HepG2 (cell line): ENCODE data around the gene THRA. TPM values are rescaled to one million over a fixed set of nuclear protein-coding genes. Genes with fewer than 3 reads are reported as not detected.

ENCODE experiments used
- BHLHE40 ChIP-seq: IDR thresholded peaks from 2 replicates; pipeline ENCODE4 v1.6.1; 2011; ENCODE audit warnings: low read length, improper control_type of control experiment
- GABPA ChIP-seq, 2 experiments: IDR thresholded peaks; 2 replicates each; pipeline ENCODE4 v1.6.1; 2011 to 2016; ENCODE audit warnings: low read depth in 2 of 2, low read length in 1 of 2, missing biosample characterization in 1 of 2, missing genetic modification characterization in 1 of 2
- GATA4 ChIP-seq: sonication (generic); IDR thresholded peaks from 2 replicates; pipeline ENCODE4 v1.6.1; 2016; ENCODE audit warnings: antibody characterized with exemption, low read depth, borderline replicate concordance
- HHEX ChIP-seq: IDR thresholded peaks from 2 replicates; pipeline ENCODE4 v1.6.1; 2016; ENCODE audit warnings: control low read depth
- IRF9 ChIP-seq: sonication (generic); formaldehyde crosslinking; IDR thresholded peaks from 2 replicates; pipeline ENCODE4 v1.8.0; 2022; ENCODE audit warnings: missing genetic modification reagents, mild to moderate bottlenecking, borderline replicate concordance
- MYNN ChIP-seq: sonication (generic); formaldehyde crosslinking; IDR thresholded peaks from 2 replicates; pipeline ENCODE4 v1.4.0; 2020; ENCODE audit warnings: mild to moderate bottlenecking, low read depth, missing genetic modification reagents
- NR2F6 ChIP-seq, 2 experiments: IDR thresholded peaks; 2 replicates each; pipeline ENCODE4 v1.6.1; 2016; ENCODE audit warnings: antibody characterized with exemption in 1 of 2, mild to moderate bottlenecking in 1 of 2
- SAFB2 ChIP-seq: sonication (generic); formaldehyde crosslinking; IDR thresholded peaks from 2 replicates; pipeline ENCODE4 v1.5.1; 2020; ENCODE audit warnings: missing genetic modification reagents, low read depth, mild to moderate bottlenecking, borderline replicate concordance
- TSC22D2 ChIP-seq: sonication (generic); formaldehyde crosslinking; IDR thresholded peaks from 2 replicates; pipeline ENCODE4 v1.5.1; 2020; ENCODE audit warnings: missing genetic modification reagents, mild to moderate bottlenecking, borderline replicate concordance
- YY1 ChIP-seq: IDR thresholded peaks from 2 replicates; pipeline ENCODE4 v1.6.1; 2011; ENCODE audit warnings: low read length, low read depth, moderate library complexity, mild to moderate bottlenecking; ENCODE audit not compliant: insufficient read depth, insufficient replicate concordance
- ZFX ChIP-seq: sonication (generic); formaldehyde crosslinking; IDR thresholded peaks from 2 replicates; pipeline ENCODE4 v1.4.0; 2020; ENCODE audit warnings: mild to moderate bottlenecking, low read depth, missing genetic modification reagents, moderate library complexity
- ZNF235 ChIP-seq: sonication (generic); formaldehyde crosslinking; IDR thresholded peaks from 2 replicates; pipeline ENCODE4 v1.8.1; 2023; ENCODE audit warnings: mild to moderate bottlenecking, missing genetic modification reagents, borderline replicate concordance
- ZNF296 ChIP-seq: sonication (generic); formaldehyde crosslinking; conservative IDR thresholded peaks from 2 replicates; pipeline ENCODE4 v1.5.0; 2020; ENCODE audit warnings: mild to moderate bottlenecking, missing genetic modification reagents
- ZNF543 ChIP-seq: sonication (generic); formaldehyde crosslinking; IDR thresholded peaks from 2 replicates; pipeline ENCODE4 v1.4.0; 2020; ENCODE audit warnings: mild to moderate bottlenecking, missing genetic modification reagents
- ZSCAN20 ChIP-seq: sonication (generic); formaldehyde crosslinking; IDR thresholded peaks from 2 replicates; pipeline ENCODE4 v1.4.0; 2020; ENCODE audit warnings: missing genetic modification reagents, mild to moderate bottlenecking, borderline replicate concordance
- ZSCAN21 ChIP-seq: sonication (generic); formaldehyde crosslinking; IDR thresholded peaks from 2 replicates; pipeline ENCODE4 v1.8.0; 2022; ENCODE audit warnings: mild to moderate bottlenecking, missing genetic modification reagents, moderate library complexity, borderline replicate concordance
- polyA plus RNA-seq, 8 experiments: library from polyadenylated mRNA; depleted of rRNA in 3 of 8; stranded (reverse) in 7 of 8; unstranded in 1 of 8; fragments of >200 nt; fragmentation: Illumina TruSeq in 4 of 8; extraction: Trizol in 4 of 8; gene quantifications; 2 replicates each; pipeline versions ENCODE4 v1.2.1 to v1.2.3, GENCODE V29; 2011 to 2016; ENCODE audit warnings: low read depth in 4 of 8, missing spikeins in 1 of 8, mixed read lengths in 1 of 8; ENCODE audit not compliant: insufficient read depth in 1 of 8
- total RNA-seq, 5 experiments: library from RNA; depleted of rRNA; stranded (reverse); fragments of >200 nt; fragmentation: Illumina TruSeq; extraction: Trizol; gene quantifications; 2 replicates each; pipeline ENCODE4 v1.2.3, GENCODE V29; 2016; ENCODE audit warnings: low read depth in 1 of 5
- TF ChIP-seq, protein P1 (sequence below): sonication (generic); formaldehyde crosslinking; IDR thresholded peaks from 2 replicates; pipeline ENCODE4 v1.4.0; 2020; ENCODE audit warnings: missing genetic modification reagents, borderline replicate concordance
- TF ChIP-seq, protein P2 (sequence below): sonication (generic); formaldehyde crosslinking; IDR thresholded peaks from 2 replicates; pipeline ENCODE4 v1.8.0; 2022; ENCODE audit warnings: low read depth, missing genetic modification reagents
- TF ChIP-seq, protein P3 (sequence below): IDR thresholded peaks from 2 replicates; pipeline ENCODE4 v1.6.1; 2016; ENCODE audit warnings: mild to moderate bottlenecking

The THRA gene
- total and polyA plus RNA-seq, 2 of the 13 experiments (the other 11 are each of a cell fraction or from before 2014, with no cell fraction given): 8.0 to 9.9 TPM

DNA sequence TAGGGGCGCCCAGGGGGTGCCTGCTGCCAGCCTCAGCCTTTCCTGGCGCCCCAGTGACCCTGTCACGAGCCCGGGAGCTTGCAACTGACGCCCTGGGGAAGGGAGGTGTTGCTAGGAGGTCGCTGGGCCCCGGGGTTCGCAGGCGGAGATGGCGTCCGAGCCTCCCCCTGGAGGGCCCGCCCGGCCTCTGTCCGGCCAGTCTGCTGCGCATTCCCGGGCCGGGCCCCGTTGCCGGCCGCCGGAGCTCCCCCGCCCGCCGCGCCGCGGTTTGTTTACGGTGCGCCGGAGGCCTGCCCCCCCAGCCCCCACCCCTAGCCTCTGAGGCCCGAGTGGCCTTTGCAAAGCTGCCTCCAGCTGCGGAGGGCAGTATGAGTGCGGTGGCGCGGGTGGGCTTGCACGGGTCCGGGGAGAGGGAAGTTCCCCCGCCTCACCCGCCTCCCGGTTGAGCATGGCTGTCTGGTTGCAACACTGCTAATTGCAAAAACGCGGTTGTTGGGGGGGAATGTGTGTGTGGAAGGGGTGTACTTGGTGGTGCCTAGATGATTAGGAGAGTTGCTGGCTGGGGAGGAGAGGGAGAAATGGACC lies 514 bp downstream of the THRA start (continued):
- TF ChIP-seq, protein P1, sequence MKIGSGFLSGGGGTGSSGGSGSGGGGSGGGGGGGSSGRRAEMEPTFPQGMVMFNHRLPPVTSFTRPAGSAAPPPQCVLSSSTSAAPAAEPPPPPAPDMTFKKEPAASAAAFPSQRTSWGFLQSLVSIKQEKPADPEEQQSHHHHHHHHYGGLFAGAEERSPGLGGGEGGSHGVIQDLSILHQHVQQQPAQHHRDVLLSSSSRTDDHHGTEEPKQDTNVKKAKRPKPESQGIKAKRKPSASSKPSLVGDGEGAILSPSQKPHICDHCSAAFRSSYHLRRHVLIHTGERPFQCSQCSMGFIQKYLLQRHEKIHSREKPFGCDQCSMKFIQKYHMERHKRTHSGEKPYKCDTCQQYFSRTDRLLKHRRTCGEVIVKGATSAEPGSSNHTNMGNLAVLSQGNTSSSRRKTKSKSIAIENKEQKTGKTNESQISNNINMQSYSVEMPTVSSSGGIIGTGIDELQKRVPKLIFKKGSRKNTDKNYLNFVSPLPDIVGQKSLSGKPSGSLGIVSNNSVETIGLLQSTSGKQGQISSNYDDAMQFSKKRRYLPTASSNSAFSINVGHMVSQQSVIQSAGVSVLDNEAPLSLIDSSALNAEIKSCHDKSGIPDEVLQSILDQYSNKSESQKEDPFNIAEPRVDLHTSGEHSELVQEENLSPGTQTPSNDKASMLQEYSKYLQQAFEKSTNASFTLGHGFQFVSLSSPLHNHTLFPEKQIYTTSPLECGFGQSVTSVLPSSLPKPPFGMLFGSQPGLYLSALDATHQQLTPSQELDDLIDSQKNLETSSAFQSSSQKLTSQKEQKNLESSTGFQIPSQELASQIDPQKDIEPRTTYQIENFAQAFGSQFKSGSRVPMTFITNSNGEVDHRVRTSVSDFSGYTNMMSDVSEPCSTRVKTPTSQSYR (CRISPR knock-in tag): peak; percentile 50; the same call in 1 of the 2 replicates
- TF ChIP-seq GATA4: 0 out of 2 replicates have a peak, but pooled peaks have one; percentile 20
- peak; percentile 71 for TF ChIP-seq SAFB2 (CRISPR knock-in tag)
- peak; percentile 75 for TF ChIP-seq YY1
- TF ChIP-seq TSC22D2 (CRISPR knock-in tag): no peak
- TF ChIP-seq, protein P2, sequence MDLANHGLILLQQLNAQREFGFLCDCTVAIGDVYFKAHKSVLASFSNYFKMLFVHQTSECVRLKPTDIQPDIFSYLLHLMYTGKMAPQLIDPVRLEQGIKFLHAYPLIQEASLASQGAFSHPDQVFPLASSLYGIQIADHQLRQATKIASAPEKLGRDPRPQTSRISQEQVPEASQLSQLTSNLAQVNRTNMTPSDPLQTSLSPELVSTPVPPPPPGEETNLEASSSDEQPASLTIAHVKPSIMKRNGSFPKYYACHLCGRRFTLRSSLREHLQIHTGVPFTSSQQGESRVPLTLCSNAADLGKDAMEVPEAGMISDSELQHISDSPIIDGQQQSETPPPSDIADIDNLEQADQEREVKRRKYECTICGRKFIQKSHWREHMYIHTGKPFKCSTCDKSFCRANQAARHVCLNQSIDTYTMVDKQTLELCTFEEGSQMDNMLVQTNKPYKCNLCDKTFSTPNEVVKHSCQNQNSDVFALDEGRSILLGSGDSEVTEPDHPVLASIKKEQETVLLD (CRISPR knock-in tag): peak; percentile 87
- 0 out of 2 replicates have a peak, but pooled peaks have one; percentile 7 for TF ChIP-seq HHEX (CRISPR knock-in tag)
- no peak for TF ChIP-seq ZNF296 (CRISPR knock-in tag)
- TF ChIP-seq ZNF235 (CRISPR knock-in tag): 0 out of 2 replicates have a peak, but pooled peaks have one; percentile 43
- 0 out of 2 replicates have a peak, but pooled peaks have one; percentile 38 for TF ChIP-seq MYNN (CRISPR knock-in tag)
- 0 out of 2 replicates have a peak, but pooled peaks have one; percentile 42 for TF ChIP-seq ZSCAN20 (CRISPR knock-in tag)
- TF ChIP-seq BHLHE40: no peak; the same call in 1 of the 2 replicates
- peak; percentile 87 for TF ChIP-seq ZFX
- TF ChIP-seq GABPA (IDR thresholded peaks at IDR 0.05; ENCODE audit: low read depth, low read length): no peak
- no peak for TF ChIP-seq GABPA (CRISPR knock-in tag; IDR thresholded peaks at IDR 0.05; ENCODE audit: low read depth)
- TF ChIP-seq, protein P3, sequence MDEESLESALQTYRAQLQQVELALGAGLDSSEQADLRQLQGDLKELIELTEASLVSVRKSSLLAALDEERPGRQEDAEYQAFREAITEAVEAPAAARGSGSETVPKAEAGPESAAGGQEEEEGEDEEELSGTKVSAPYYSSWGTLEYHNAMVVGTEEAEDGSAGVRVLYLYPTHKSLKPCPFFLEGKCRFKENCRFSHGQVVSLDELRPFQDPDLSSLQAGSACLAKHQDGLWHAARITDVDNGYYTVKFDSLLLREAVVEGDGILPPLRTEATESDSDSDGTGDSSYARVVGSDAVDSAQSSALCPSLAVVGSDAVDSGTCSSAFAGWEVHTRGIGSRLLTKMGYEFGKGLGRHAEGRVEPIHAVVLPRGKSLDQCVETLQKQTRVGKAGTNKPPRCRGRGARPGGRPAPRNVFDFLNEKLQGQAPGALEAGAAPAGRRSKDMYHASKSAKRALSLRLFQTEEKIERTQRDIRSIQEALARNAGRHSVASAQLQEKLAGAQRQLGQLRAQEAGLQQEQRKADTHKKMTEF (CRISPR knock-in tag): peak; percentile 47; the same call in 1 of the 2 replicates
- TF ChIP-seq NR2F6 (IDR thresholded peaks at IDR 0.05): no peak
- no peak for TF ChIP-seq NR2F6 (CRISPR knock-in tag; IDR thresholded peaks at IDR 0.05)
- TF ChIP-seq ZSCAN21 (CRISPR knock-in tag): no peak
- TF ChIP-seq IRF9 (CRISPR knock-in tag): no peak
- no peak for TF ChIP-seq ZNF543 (CRISPR knock-in tag)
